Heart right ventricle (tissue), 16 donors: ENCODE results near the gene TANK. TPM values are rescaled to one million over a fixed set of nuclear protein-coding genes. Genes with fewer than 3 reads are reported as not detected.
A peak's percentile ranks its signal among the peaks of the same experiment; 100 is the strongest.

Experiments
- ATAC-seq, 8 donors: fragments of 200-7000 bp; cut with Tn5 transposase; one replicate each; pipeline ENCODE4 v1.9.1; 2020; ENCODE audit warnings: mild to moderate bottlenecking in 8 of 8, moderate library complexity in 8 of 8, moderate number of reproducible peaks in 1 of 8
- DNase-seq, 2 donors: peaks; one replicate each; pipeline ENCODE4 v3.0.0-alpha.2; 2020
- H3K27ac ChIP-seq, 10 donors: fragments of 200-600 bp; sonication (generic) in 2 of 10; one replicate each; pipeline versions ENCODE4 v1.5.0 to v1.8.0; 2020 to 2022; ENCODE audit warnings: mild to moderate bottlenecking in 3 of 10
- H3K27me3 ChIP-seq, 7 donors: fragments of 200-600 bp; one replicate each; pipeline ENCODE4 v1.8.0; 2021 to 2022; ENCODE audit warnings: mild to moderate bottlenecking in 2 of 7
- H3K36me3 ChIP-seq, 9 donors: fragments of 200-600 bp; sonication (generic) in 1 of 9; one replicate each; pipeline versions ENCODE4 v1.5.0 to v1.8.0; 2020 to 2022; ENCODE audit warnings: mild to moderate bottlenecking in 2 of 9
- H3K4me1 ChIP-seq, 9 donors: fragments of 200-600 bp; sonication (generic) in 1 of 9; one replicate each; pipeline versions ENCODE4 v1.5.0 to v1.8.0; 2020 to 2022; ENCODE audit warnings: mild to moderate bottlenecking in 4 of 9
- H3K4me3 ChIP-seq, 10 donors: fragments of 200-600 bp; sonication (generic) in 2 of 10; one replicate each; pipeline versions ENCODE4 v1.5.0 to v1.8.0; 2020 to 2022; ENCODE audit warnings: mild to moderate bottlenecking in 7 of 10, moderate library complexity in 2 of 10
- H3K9me3 ChIP-seq, 11 donors: fragments of 200-600 bp in 10 of 11; sonication (generic) in 2 of 11; one replicate each; pipeline versions ENCODE4 v1.5.0 to v1.8.0; 2013 to 2022; ENCODE audit warnings: mild to moderate bottlenecking in 2 of 11, control low read depth in 1 of 11, moderate library complexity in 1 of 11
- CTCF ChIP-seq, 9 donors: fragments of 200-600 bp; sonication (generic) in 2 of 9; IDR thresholded peaks; one replicate each; pipeline versions ENCODE4 v1.5.0 to v1.8.0; 2021 to 2022; ENCODE audit warnings: antibody characterized with exemption in 9 of 9, mild to moderate bottlenecking in 5 of 9, moderate library complexity in 1 of 9
- WGBS, 2 donors: extraction: QIAGEN DNeasy Blood & Tissue Kit; methylation state at CpG; one replicate each; pipeline ENCODE4 v1.1.7; 2013; ENCODE audit warnings: inconsistent platforms in 1 of 2; 5-methylcytosine and 5-hydroxymethylcytosine counted together
- intact Hi-C, 10 donors: fragments of 100-400 bp; cut with DNase I; formaldehyde crosslinking; loops; one replicate each; pipeline versions ENCODE4 v1.11.1 to v1.14.2; 2022
- polyA plus RNA-seq, 2 donors: library from polyadenylated mRNA; stranded (reverse); fragments of 200-250 nt; gene quantifications; one replicate each; pipeline ENCODE4 v1.2.3, GENCODE V29; 2013
- total RNA-seq, 10 donors: library from RNA; stranded (reverse); fragmentation: NEBNext Ultra II Directional in 3 of 10; extraction: Animal tissue kit (Norgen Biotek cat#: 25700) in 3 of 10; gene quantifications; one replicate each; pipeline versions ENCODE4 v1.2.1 to v1.2.4, GENCODE V29; 2021 to 2023
- donor health status: Arrhythmogenic right ventricular cardiomyopathy.
- donor health status: ischemic (EF 13 %, LVEDD 7.1; RV severe dilation, severe dysfunction).
- donor health status: healthy with polysubstance abuse.
- donor health status: DM: no; HTN: yes; CAD: no.
- donor health status: DM: no; HTN: no; CAD: no.
- donor health status: ischemic (EF 25% LVEDD 6.9; RV normal size, moderate dysfunction).
- donor health status: ischemic (EF 25% LVEDD 5.7; RV mildly dilated, moderate dysfunction).
- donor health status: healthy.
- donor health status: DM: yes; HTN: yes; CAD: no.
- donor health status: Ischemic cardiomyopathy.
- donor health status: ischemic (EF 35%, LVEDD 5.7; RV mildly dilated, moderate dysfunction).
- donor health status: nonischemic (EF 11% LVEDD 7.7; RV severe dilation, severe dysfunction).
- donor health status: DM: yes; HTN: yes; CAD: no.
- donor health status: PGD.
- donor health status: ischemic (EF 29% LVEDD 5.4; RV normal size, mild dysfunction).
- donor health status: nonischemic (EF 23%, LVEDD 6.1; RV moderate dilation, normal function).

TANK gene
- total and polyA plus RNA-seq, 12 donors = 20.4 to 39.7 (median 30.6) TPM

- ATAC-seq (no peak), DNase-seq (no peak)
- Histone ChIP-seq H3K27ac (peak overlapping the region in 1 of 10 donors; percentile 76), H3K36me3 (peaks cover 0 to 23% (median 4%) of the 10 kb centered on the region in 9 donors), H3K4me3 (no peak overlapping the region), H3K27me3 (no peaks in the 10 kb centered on the region), H3K9me3 (no peaks in the 10 kb centered on the region), H3K4me1 (peaks cover 2 to 88% (median 39%) of the 10 kb centered on the region in 9 donors)
- TF ChIP-seq CTCF (IDR thresholded peaks at IDR 0.05) = no peak
- intact Hi-C loops = no loop called here
Observed at GRCh38 chr2:161165266-161165665, 5.0 kb downstream of the TANK start.

- ATAC-seq = no peak
- intact Hi-C loops = no loop called here
- peak overlapping the region in 1 of 10 donors; percentile 76 for H3K27ac ChIP-seq
Observed at GRCh38 chr2:161165811-161166210, 5.6 kb downstream of the TANK start.

GRCh38 chr2:161166538-161167409 lies 6.5 kb downstream of the TANK start:
- no peaks in the 10 kb centered on the region for H3K27me3 ChIP-seq
- H3K4me3 ChIP-seq = no peak overlapping the region
- intact Hi-C loops = no loop called here
- H3K36me3 ChIP-seq = peaks cover 0 to 23% (median 4%) of the 10 kb centered on the region in 9 donors
- no peaks in the 10 kb centered on the region for H3K9me3 ChIP-seq
- no peak for DNase-seq
- ATAC-seq = no peak
- peaks cover 0 to 97% (median 46%) of the 10 kb centered on the region in 9 donors for H3K4me1 ChIP-seq
- H3K27ac ChIP-seq = peak overlapping the region in 1 of 10 donors; percentile 76
- TF ChIP-seq CTCF (IDR thresholded peaks at IDR 0.05) = no peak
- WGBS, 2 donors = 97 to 99% methylated on average over 6 of the region's 6 CpGs

More at GRCh38 chr2:161165811-161166210, 5.6 kb downstream of the TANK start:
- TF ChIP-seq CTCF (IDR thresholded peaks at IDR 0.05) = no peak
- WGBS, 2 donors = 92 to 96% methylated on average over 1 of the region's 1 CpG
- no peak for DNase-seq
- Histone ChIP-seq H3K4me3 (no peak overlapping the region), H3K36me3 (peaks cover 0 to 23% (median 4%) of the 10 kb centered on the region in 9 donors), H3K9me3 (no peaks in the 10 kb centered on the region), H3K4me1 (peaks cover 2 to 93% (median 44%) of the 10 kb centered on the region in 9 donors), H3K27me3 (no peaks in the 10 kb centered on the region)

GRCh38 chr2:161169335-161169734 lies 9.1 kb downstream of the TANK start:
- Histone ChIP-seq H3K36me3 (peaks cover 0 to 11% (median 0%) of the 10 kb centered on the region in 9 donors), H3K9me3 (no peaks in the 10 kb centered on the region), H3K27ac (peak overlapping the region in 1 of 10 donors; percentile 0), H3K4me1 (peaks cover 0 to 83% (median 25%) of the 10 kb centered on the region in 9 donors), H3K27me3 (no peaks in the 10 kb centered on the region), H3K4me3 (no peak overlapping the region)
- no peak for ATAC-seq
- TF ChIP-seq CTCF (IDR thresholded peaks at IDR 0.05) = no peak
- 75 to 88% methylated on average over 2 of the region's 2 CpGs for whole genome bisulfite sequencing, 2 donors
- DNase-seq = no peak
- intact Hi-C loops = no loop called here
